HepG2 (cell line): ENCODE data around the gene CEP250. TPM values are rescaled to one million over a fixed set of nuclear protein-coding genes. Genes with fewer than 3 reads are reported as not detected.

Experiments
- ARHGAP35 ChIP-seq: sonication (generic); formaldehyde crosslinking; IDR thresholded peaks from 2 replicates; pipeline ENCODE4 v1.9.0; 2022; ENCODE audit warnings: mild to moderate bottlenecking, inconsistent platforms, moderate library complexity, missing genetic modification reagents, borderline replicate concordance
- ATF7-NPFF ChIP-seq: sonication (generic); formaldehyde crosslinking; IDR thresholded peaks from 2 replicates; pipeline ENCODE4 v1.8.1; 2023; ENCODE audit warnings: mild to moderate bottlenecking, low read depth, missing genetic modification reagents, moderate library complexity
- BORCS8-MEF2B ChIP-seq: sonication (generic); formaldehyde crosslinking; IDR thresholded peaks from 2 replicates; pipeline ENCODE4 v1.8.0; 2022; ENCODE audit warnings: mild to moderate bottlenecking, missing genetic modification reagents
- CBX1 ChIP-seq: IDR thresholded peaks from one replicate; pipeline ENCODE4 v1.6.1; 2016; ENCODE audit warnings: antibody characterized with exemption, low read depth
- CEBPG ChIP-seq: IDR thresholded peaks from 2 replicates; pipeline ENCODE4 v1.6.1; 2016
- DMAP1 ChIP-seq: IDR thresholded peaks from 2 replicates; pipeline ENCODE4 v1.6.1; 2016
- EEA1 ChIP-seq: sonication (generic); formaldehyde crosslinking; IDR thresholded peaks from 2 replicates; pipeline ENCODE4 v1.5.1; 2020; ENCODE audit warnings: mild to moderate bottlenecking, missing genetic modification reagents, borderline replicate concordance
- ELF4 ChIP-seq: sonication (generic); formaldehyde crosslinking; IDR thresholded peaks from 2 replicates; pipeline ENCODE4 v1.5.0; 2020; ENCODE audit warnings: missing genetic modification reagents, mild to moderate bottlenecking, moderate library complexity, borderline replicate concordance
- GTF2F1 ChIP-seq: fragments of 150-350 bp; IDR thresholded peaks from 2 replicates; pipeline ENCODE4 v1.6.1; 2014; ENCODE audit warnings: low read length
- KMT2B ChIP-seq: IDR thresholded peaks from 2 replicates; pipeline ENCODE4 v1.6.1; 2016; ENCODE audit warnings: missing genetic modification reagents, missing compliant biosample characterization
- MATR3 ChIP-seq: sonication (generic); formaldehyde crosslinking; IDR thresholded peaks from 2 replicates; pipeline ENCODE4 v1.4.0; 2020; ENCODE audit warnings: missing genetic modification reagents
- MYNN ChIP-seq: sonication (generic); formaldehyde crosslinking; IDR thresholded peaks from 2 replicates; pipeline ENCODE4 v1.4.0; 2020; ENCODE audit warnings: mild to moderate bottlenecking, low read depth, missing genetic modification reagents
- NBN ChIP-seq: fragments of 450-650 bp; conservative IDR thresholded peaks from 2 replicates; pipeline ENCODE4 v1.6.1; 2017
- PHF20 ChIP-seq: sonication (generic); formaldehyde crosslinking; IDR thresholded peaks from 2 replicates; pipeline ENCODE4 v1.5.0; 2020; ENCODE audit warnings: mild to moderate bottlenecking, missing genetic modification reagents
- PHF8 ChIP-seq: sonication (generic); formaldehyde crosslinking; IDR thresholded peaks from 2 replicates; pipeline ENCODE4 v1.5.0; 2020; ENCODE audit warnings: missing genetic modification reagents
- RARA ChIP-seq: IDR thresholded peaks from 2 replicates; pipeline ENCODE4 v1.6.1; 2016; ENCODE audit warnings: missing genetic modification reagents, missing compliant biosample characterization
- RNF2 ChIP-seq: fragments of 450-650 bp; conservative IDR thresholded peaks from 2 replicates; pipeline ENCODE4 v1.6.1; 2016; ENCODE audit warnings: low read depth
- SIN3B ChIP-seq: fragments of 150-350 bp; IDR thresholded peaks from 2 replicates; pipeline ENCODE4 v1.6.1; 2014; ENCODE audit warnings: low read length
- ZNF251 ChIP-seq: sonication (generic); formaldehyde crosslinking; IDR thresholded peaks from 2 replicates; pipeline ENCODE4 v1.9.0; 2021; ENCODE audit warnings: mild to moderate bottlenecking, missing genetic modification reagents
- ZNF512 ChIP-seq: sonication (generic); formaldehyde crosslinking; IDR thresholded peaks from 2 replicates; pipeline ENCODE4 v1.4.0; 2020; ENCODE audit warnings: mild to moderate bottlenecking, missing genetic modification reagents
- ZNF550 ChIP-seq: sonication (generic); formaldehyde crosslinking; IDR thresholded peaks from 2 replicates; pipeline ENCODE4 v1.4.0; 2020; ENCODE audit warnings: mild to moderate bottlenecking, missing genetic modification reagents, borderline replicate concordance
- ZNF703 ChIP-seq: sonication (generic); formaldehyde crosslinking; IDR thresholded peaks from 2 replicates; pipeline ENCODE4 v1.5.1; 2020; ENCODE audit warnings: missing genetic modification reagents, mild to moderate bottlenecking, moderate library complexity, borderline replicate concordance
- polyA plus RNA-seq, 8 experiments: library from polyadenylated mRNA; depleted of rRNA in 3 of 8; stranded (reverse) in 7 of 8; unstranded in 1 of 8; fragments of >200 nt; fragmentation: Illumina TruSeq in 4 of 8; extraction: Trizol in 4 of 8; gene quantifications; 2 replicates each; pipeline versions ENCODE4 v1.2.1 to v1.2.3, GENCODE V29; 2011 to 2016; ENCODE audit warnings: low read depth in 4 of 8, missing spikeins in 1 of 8, mixed read lengths in 1 of 8; ENCODE audit not compliant: insufficient read depth in 1 of 8
- total RNA-seq, 5 experiments: library from RNA; depleted of rRNA; stranded (reverse); fragments of >200 nt; fragmentation: Illumina TruSeq; extraction: Trizol; gene quantifications; 2 replicates each; pipeline ENCODE4 v1.2.3, GENCODE V29; 2016; ENCODE audit warnings: low read depth in 1 of 5
- TF ChIP-seq, protein P1 (sequence below): sonication (generic); formaldehyde crosslinking; IDR thresholded peaks from 2 replicates; pipeline ENCODE4 v1.8.0; 2022; ENCODE audit warnings: low read depth, missing genetic modification reagents
- TF ChIP-seq, protein P2 (sequence below): IDR thresholded peaks from 2 replicates; pipeline ENCODE4 v1.6.1; 2016; ENCODE audit warnings: missing compliant biosample characterization, missing genetic modification reagents, borderline replicate concordance
- TF ChIP-seq, protein P3 (sequence below): sonication (generic); formaldehyde crosslinking; IDR thresholded peaks from 2 replicates; pipeline ENCODE4 v1.5.1; 2020; ENCODE audit warnings: missing genetic modification reagents, mild to moderate bottlenecking, borderline replicate concordance

Gene CEP250
- total and polyA plus RNA-seq, 2 of the 13 experiments (the other 11 are each of a cell fraction or from before 2014, with no cell fraction given) = 28.8 to 55.3 TPM

DNA sequence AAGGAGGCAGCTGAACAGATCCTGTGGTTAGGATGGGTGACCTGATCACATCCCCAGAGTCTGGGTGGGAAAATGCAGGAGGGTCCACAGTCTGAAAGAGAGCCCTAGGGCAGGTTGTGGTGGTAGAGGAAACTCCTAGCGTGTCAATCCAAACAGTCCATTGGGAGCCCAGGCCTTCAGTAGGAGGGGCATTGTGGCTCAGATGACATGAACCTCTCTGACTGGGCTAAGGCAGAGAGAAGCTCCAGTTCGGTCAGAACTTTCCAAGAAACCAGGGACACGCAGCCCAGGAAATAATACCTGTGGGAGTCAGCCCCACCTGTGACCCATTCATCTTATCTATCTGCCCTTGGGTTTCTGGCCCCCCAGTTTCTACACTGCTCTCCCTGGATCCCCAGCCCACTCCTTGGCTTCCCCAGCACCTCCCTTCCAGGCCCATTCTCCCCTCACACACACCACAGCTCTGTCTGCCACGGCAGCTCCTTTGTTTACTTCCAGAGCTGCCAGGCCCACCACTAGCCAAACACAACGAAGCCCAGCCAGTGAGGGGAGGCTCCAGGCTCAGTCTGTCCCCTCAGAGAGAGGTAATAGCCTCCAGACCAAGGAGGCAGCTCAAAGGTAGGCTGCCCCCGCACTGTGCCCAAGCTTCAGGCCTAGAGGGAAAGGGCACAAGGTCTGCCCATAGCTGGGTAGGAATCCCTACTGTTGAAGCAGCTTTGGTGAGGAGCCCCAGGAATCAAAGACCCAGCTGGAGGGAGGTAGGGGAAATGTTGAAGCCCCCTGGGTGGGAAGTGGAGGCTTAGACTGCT, 23.6 kb upstream of the CEP250 start (continued):
- TF ChIP-seq MYNN (CRISPR knock-in tag) (no peak), EEA1 (CRISPR knock-in tag) (no peak), NBN (no peak), PHF20 (CRISPR knock-in tag) (no peak; the same call in 1 of the 2 replicates), ZNF703 (no peak), CBX1 (no peak), BORCS8-MEF2B (CRISPR knock-in tag) (0 out of 2 replicates have a peak, but pooled peaks have one; percentile 14), GTF2F1 (no peak; the same call in 1 of the 2 replicates), MATR3 (CRISPR knock-in tag) (no peak), CEBPG (CRISPR knock-in tag) (no peak), ZNF251 (CRISPR knock-in tag) (no peak), SIN3B (no peak), PHF8 (peak; percentile 50), ZNF512 (CRISPR knock-in tag) (no peak), ATF7-NPFF (no peak), RNF2 (no peak), KMT2B (CRISPR knock-in tag) (0 out of 2 replicates have a peak, but pooled peaks have one; percentile 11), ZNF550 (CRISPR knock-in tag) (no peak), ELF4 (CRISPR knock-in tag) (no peak), DMAP1 (CRISPR knock-in tag) (no peak), ARHGAP35 (CRISPR knock-in tag) (no peak), RARA (no peak)
- TF ChIP-seq, protein P1, sequence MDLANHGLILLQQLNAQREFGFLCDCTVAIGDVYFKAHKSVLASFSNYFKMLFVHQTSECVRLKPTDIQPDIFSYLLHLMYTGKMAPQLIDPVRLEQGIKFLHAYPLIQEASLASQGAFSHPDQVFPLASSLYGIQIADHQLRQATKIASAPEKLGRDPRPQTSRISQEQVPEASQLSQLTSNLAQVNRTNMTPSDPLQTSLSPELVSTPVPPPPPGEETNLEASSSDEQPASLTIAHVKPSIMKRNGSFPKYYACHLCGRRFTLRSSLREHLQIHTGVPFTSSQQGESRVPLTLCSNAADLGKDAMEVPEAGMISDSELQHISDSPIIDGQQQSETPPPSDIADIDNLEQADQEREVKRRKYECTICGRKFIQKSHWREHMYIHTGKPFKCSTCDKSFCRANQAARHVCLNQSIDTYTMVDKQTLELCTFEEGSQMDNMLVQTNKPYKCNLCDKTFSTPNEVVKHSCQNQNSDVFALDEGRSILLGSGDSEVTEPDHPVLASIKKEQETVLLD = no peak
- TF ChIP-seq, protein P2, sequence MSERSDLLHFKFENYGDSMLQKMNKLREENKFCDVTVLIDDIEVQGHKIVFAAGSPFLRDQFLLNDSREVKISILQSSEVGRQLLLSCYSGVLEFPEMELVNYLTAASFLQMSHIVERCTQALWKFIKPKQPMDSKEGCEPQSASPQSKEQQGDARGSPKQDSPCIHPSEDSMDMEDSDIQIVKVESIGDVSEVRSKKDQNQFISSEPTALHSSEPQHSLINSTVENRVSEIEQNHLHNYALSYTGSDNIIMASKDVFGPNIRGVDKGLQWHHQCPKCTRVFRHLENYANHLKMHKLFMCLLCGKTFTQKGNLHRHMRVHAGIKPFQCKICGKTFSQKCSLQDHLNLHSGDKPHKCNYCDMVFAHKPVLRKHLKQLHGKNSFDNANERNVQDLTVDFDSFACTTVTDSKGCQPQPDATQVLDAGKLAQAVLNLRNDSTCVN (CRISPR knock-in tag) = no peak
- TF ChIP-seq, protein P3, sequence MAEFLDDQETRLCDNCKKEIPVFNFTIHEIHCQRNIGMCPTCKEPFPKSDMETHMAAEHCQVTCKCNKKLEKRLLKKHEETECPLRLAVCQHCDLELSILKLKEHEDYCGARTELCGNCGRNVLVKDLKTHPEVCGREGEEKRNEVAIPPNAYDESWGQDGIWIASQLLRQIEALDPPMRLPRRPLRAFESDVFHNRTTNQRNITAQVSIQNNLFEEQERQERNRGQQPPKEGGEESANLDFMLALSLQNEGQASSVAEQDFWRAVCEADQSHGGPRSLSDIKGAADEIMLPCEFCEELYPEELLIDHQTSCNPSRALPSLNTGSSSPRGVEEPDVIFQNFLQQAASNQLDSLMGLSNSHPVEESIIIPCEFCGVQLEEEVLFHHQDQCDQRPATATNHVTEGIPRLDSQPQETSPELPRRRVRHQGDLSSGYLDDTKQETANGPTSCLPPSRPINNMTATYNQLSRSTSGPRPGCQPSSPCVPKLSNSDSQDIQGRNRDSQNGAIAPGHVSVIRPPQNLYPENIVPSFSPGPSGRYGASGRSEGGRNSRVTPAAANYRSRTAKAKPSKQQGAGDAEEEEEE (CRISPR knock-in tag) = no peak
